NT2/D1 (cell line): ENCODE results near the gene GNAI3.

ENCODE experiments used
- DNase-seq: peaks from one replicate; pipeline ENCODE4 v3.0.0-alpha.2; 2011; ENCODE audit warnings: low read depth, low spot score
- H3K27me3 ChIP-seq: 2 replicates; pipeline ENCODE4 v1.6.0; 2011; ENCODE audit warnings: mild to moderate bottlenecking; ENCODE audit not compliant: insufficient read length, insufficient read depth
- H3K36me3 ChIP-seq: 2 replicates; pipeline ENCODE4 v1.6.1; 2011; ENCODE audit warnings: mild to moderate bottlenecking, low read length, mixed read lengths; ENCODE audit not compliant: insufficient read depth, insufficient read length
- H3K4me1 ChIP-seq: 2 replicates; pipeline ENCODE4 v1.5.1; 2011; ENCODE audit not compliant: insufficient read depth, insufficient read length
- H3K4me3 ChIP-seq: 2 replicates; pipeline ENCODE4 v1.5.1; 2011; ENCODE audit warnings: low read depth; ENCODE audit not compliant: insufficient read length
- H3K9ac ChIP-seq: 2 replicates; pipeline ENCODE4 v1.6.0; 2011; ENCODE audit warnings: low read depth; ENCODE audit not compliant: insufficient read length
- H3K9me3 ChIP-seq: 2 replicates; pipeline ENCODE4 v1.5.1; 2011; ENCODE audit warnings: mild to moderate bottlenecking, low read length; ENCODE audit not compliant: insufficient read depth
- SUZ12 ChIP-seq: IDR thresholded peaks from 2 replicates; pipeline ENCODE4 v1.6.1; 2011; ENCODE audit not compliant: insufficient read length, insufficient read depth; ENCODE audit errors: extremely low read depth
- YY1 ChIP-seq: IDR thresholded peaks from 2 replicates; pipeline ENCODE4 v1.6.1; 2011; ENCODE audit not compliant: insufficient read length, insufficient read depth
- ZNF274 ChIP-seq: IDR thresholded peaks from 2 replicates; pipeline ENCODE4 v1.6.1; 2011; ENCODE audit warnings: mild to moderate bottlenecking, low read depth, low read length

Gene GNAI3

GRCh38 chr1:109637446-109637845, 89.0 kb downstream of the GNAI3 start:
- Histone ChIP-seq H3K36me3 (peaks cover 4% of the 10 kb centered on the region), H3K27me3 (peaks cover 6% of the 10 kb centered on the region), H3K9ac (no peak overlapping the region), H3K9me3 (no peaks in the 10 kb centered on the region), H3K4me1 (peaks cover 19% of the 10 kb centered on the region), H3K4me3 (no peak overlapping the region)
- no peak for TF ChIP-seq SUZ12
- TF ChIP-seq YY1: no peak
- no peak for TF ChIP-seq ZNF274
- DNase-seq: no peak

- DNase-seq: no peak
- H3K9ac ChIP-seq: no peak overlapping the region
- H3K4me3 ChIP-seq: no peak overlapping the region
- no peak for TF ChIP-seq YY1
- no peak for TF ChIP-seq ZNF274
- TF ChIP-seq SUZ12: no peak
- peaks cover 16% of the 10 kb centered on the region for H3K27me3 ChIP-seq
- no peaks in the 10 kb centered on the region for H3K36me3 ChIP-seq
- H3K9me3 ChIP-seq: no peaks in the 10 kb centered on the region
- peaks cover 22% of the 10 kb centered on the region for H3K4me1 ChIP-seq
These were observed 90.8 kb downstream of the GNAI3 start for GRCh38 chr1:109639063-109639840.

GRCh38 chr1:109639841-109640184, 91.4 kb downstream of the GNAI3 start:
- Histone ChIP-seq H3K9ac (no peak overlapping the region), H3K4me1 (peaks cover 25% of the 10 kb centered on the region), H3K9me3 (no peaks in the 10 kb centered on the region), H3K27me3 (peaks cover 16% of the 10 kb centered on the region), H3K4me3 (no peak overlapping the region), H3K36me3 (no peaks in the 10 kb centered on the region)
- no peak for DNase-seq
- TF ChIP-seq SUZ12 (no peak), YY1 (no peak), ZNF274 (no peak)

GRCh38 chr1:109640285-109640865, 92.0 kb downstream of the GNAI3 start:
- Histone ChIP-seq H3K27me3 (peaks cover 16% of the 10 kb centered on the region), H3K4me3 (no peak overlapping the region), H3K9ac (no peak overlapping the region), H3K9me3 (no peaks in the 10 kb centered on the region), H3K36me3 (no peaks in the 10 kb centered on the region), H3K4me1 (peaks cover 26% of the 10 kb centered on the region)
- peak; percentile 76 for DNase-seq
- TF ChIP-seq ZNF274 (no peak), YY1 (no peak), SUZ12 (no peak)

GRCh38 chr1:109641078-109641740, 92.8 kb downstream of the GNAI3 start:
- peaks cover 16% of the 10 kb centered on the region for H3K27me3 ChIP-seq
- no peak overlapping the region for H3K9ac ChIP-seq
- H3K4me3 ChIP-seq: no peak overlapping the region
- TF ChIP-seq ZNF274: no peak
- TF ChIP-seq YY1: no peak
- no peak for TF ChIP-seq SUZ12
- H3K4me1 ChIP-seq: peaks cover 26% of the 10 kb centered on the region
- H3K36me3 ChIP-seq: no peaks in the 10 kb centered on the region
- DNase-seq: no peak
- H3K9me3 ChIP-seq: no peaks in the 10 kb centered on the region

GRCh38 chr1:109641861-109642260, 93.4 kb downstream of the GNAI3 start:
- TF ChIP-seq SUZ12 (no peak), ZNF274 (no peak), YY1 (no peak)
- Histone ChIP-seq H3K4me3 (no peak overlapping the region), H3K9ac (no peak overlapping the region)

GRCh38 chr1:109642626-109643025, 94.2 kb downstream of the GNAI3 start:
- H3K9ac ChIP-seq: no peak overlapping the region
- TF ChIP-seq ZNF274 (no peak), YY1 (no peak), SUZ12 (no peak)
- peaks cover 16% of the 10 kb centered on the region for H3K27me3 ChIP-seq
- no peaks in the 10 kb centered on the region for H3K36me3 ChIP-seq
- H3K9me3 ChIP-seq: no peaks in the 10 kb centered on the region
- DNase-seq: no peak
- H3K4me1 ChIP-seq: peaks cover 21% of the 10 kb centered on the region
- no peak overlapping the region for H3K4me3 ChIP-seq

More at GRCh38 chr1:109641861-109642260, 93.4 kb downstream of the GNAI3 start:
- Histone ChIP-seq H3K4me1 (peaks cover 21% of the 10 kb centered on the region), H3K9me3 (no peaks in the 10 kb centered on the region), H3K36me3 (no peaks in the 10 kb centered on the region), H3K27me3 (peaks cover 16% of the 10 kb centered on the region)
- DNase-seq: no peak
